COLO668 (cell line): ENCODE results near the gene GALNT5.

Experiments used
- DNase-seq: peaks from one replicate; lab custom pipeline; 2025; ENCODE audit not compliant: unreplicated experiment; lab: John Stamatoyannopoulos, UW

The GALNT5 gene

GRCh38 chr2:157363612-157364101 lies 106.2 kb downstream of the GALNT5 start:
- DNase-seq, result no peak
